Measurements from ENCODE around the gene CREG2.

DNA sequence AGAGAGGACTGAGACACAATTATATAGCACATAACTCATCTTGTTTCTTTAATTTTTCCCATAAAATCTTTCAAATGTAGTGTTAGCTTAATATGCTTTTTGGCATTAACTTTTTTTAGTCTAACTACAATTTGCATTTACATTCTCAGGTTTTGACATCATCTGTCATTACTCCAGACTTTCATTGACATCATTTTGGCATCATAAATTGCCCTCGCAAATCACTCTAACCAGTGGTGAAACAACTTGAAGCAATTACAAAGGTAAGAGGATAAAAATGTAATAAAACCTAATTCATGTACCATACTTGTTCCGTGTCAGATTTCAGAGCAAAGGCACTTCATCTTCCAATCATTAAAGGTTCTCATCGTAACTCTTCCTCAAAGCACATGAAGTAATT is 46.2 kb upstream of the CREG2 start:
- TF ChIP-seq, protein P1, sequence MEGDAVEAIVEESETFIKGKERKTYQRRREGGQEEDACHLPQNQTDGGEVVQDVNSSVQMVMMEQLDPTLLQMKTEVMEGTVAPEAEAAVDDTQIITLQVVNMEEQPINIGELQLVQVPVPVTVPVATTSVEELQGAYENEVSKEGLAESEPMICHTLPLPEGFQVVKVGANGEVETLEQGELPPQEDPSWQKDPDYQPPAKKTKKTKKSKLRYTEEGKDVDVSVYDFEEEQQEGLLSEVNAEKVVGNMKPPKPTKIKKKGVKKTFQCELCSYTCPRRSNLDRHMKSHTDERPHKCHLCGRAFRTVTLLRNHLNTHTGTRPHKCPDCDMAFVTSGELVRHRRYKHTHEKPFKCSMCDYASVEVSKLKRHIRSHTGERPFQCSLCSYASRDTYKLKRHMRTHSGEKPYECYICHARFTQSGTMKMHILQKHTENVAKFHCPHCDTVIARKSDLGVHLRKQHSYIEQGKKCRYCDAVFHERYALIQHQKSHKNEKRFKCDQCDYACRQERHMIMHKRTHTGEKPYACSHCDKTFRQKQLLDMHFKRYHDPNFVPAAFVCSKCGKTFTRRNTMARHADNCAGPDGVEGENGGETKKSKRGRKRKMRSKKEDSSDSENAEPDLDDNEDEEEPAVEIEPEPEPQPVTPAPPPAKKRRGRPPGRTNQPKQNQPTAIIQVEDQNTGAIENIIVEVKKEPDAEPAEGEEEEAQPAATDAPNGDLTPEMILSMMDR (IDR thresholded peaks at IDR 0.05), result no peak
- no peak for TF ChIP-seq POLR2A (IDR thresholded peaks at IDR 0.05)
